ENCODE measurements around the gene LYPD6B. TPM values are rescaled to one million over a fixed set of nuclear protein-coding genes. Genes with fewer than 3 reads are reported as not detected.

The LYPD6B gene
- total and polyA plus RNA-seq, 2 donors (not counting 3 experiments of a cell fraction or from before 2014, with no cell fraction given): not detected

DNA sequence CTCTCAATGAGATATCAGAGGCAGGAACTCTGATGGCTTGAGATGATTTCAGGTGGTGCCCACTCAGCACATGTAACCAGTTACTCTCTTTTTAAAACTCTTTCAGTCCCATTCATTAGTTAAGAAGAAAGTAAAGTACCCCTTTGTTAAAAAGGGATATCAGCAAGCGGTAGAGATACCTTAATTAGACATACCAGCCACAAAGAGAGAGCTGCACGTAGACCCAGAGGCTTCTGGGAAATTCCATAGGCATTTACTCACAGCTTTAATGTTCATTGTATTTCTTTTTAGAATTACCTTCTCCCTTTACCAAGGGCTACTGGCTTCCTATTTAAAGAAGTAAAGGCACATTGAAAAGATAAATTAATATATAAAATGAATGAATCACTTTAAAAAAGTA is 63.3 kb downstream of the LYPD6B start:
- FAIRE-seq: no peak
- Histone ChIP-seq H3K4me2 (ENCODE audit: insufficient read depth, low read length) (no peak overlapping the region), H4K20me1 (replicated peaks; ENCODE audit: control insufficient read depth, extremely low read depth, insufficient read depth, low read length) (no peaks in the 10 kb centered on the region), H3K4me3 (replicated peaks in 1 of 3; ENCODE audit: insufficient read depth in 1 of 3, low read depth in 1 of 3, low read length in 3 of 3) (no peak overlapping the region), H3K9me1 (replicated peaks; ENCODE audit: control insufficient read depth, extremely low read depth, insufficient read depth, low read length) (no peaks in the 10 kb centered on the region), H2AFZ (ENCODE audit: low read depth, low read length) (no peak overlapping the region), H3K27ac (ENCODE audit: insufficient read depth, low read depth, low read length) (no peak overlapping the region), H3K27me3 (ENCODE audit: control insufficient read depth in 2 of 2, insufficient read depth in 2 of 2, low read length in 2 of 2) (no peaks in the 10 kb centered on the region), H3K79me2 (ENCODE audit: control insufficient read depth, insufficient read depth, low read length) (no peaks in the 10 kb centered on the region), H3K4me1 (ENCODE audit: control insufficient read depth, extremely low read depth, insufficient read depth, low read length) (no peaks in the 10 kb centered on the region), H3K36me3 (ENCODE audit: control insufficient read depth in 2 of 2, extremely low read depth in 1 of 2, insufficient read depth in 2 of 2, low read length in 2 of 2) (no peaks in the 10 kb centered on the region), H3K9ac (replicated peaks; ENCODE audit: extremely low read depth, insufficient read depth, low read length) (no peak overlapping the region), H3K9me3 (replicated peaks; ENCODE audit: control insufficient read depth, insufficient read depth, low read length) (no peaks in the 10 kb centered on the region)
- POLR2A ChIA-PET: no interaction called here
- DNase-seq (ENCODE audit: low read depth, low spot score): no peak
- intact Hi-C loops (cut with micrococcal nuclease): no loop called here
- CTCF ChIA-PET: no interaction called here
- no peak for TF ChIP-seq JUN (IDR thresholded peaks at IDR 0.05; ENCODE audit: borderline replicate concordance, insufficient read depth, insufficient read length, low read depth)
- TF ChIP-seq MYC (IDR thresholded peaks at IDR 0.05; ENCODE audit: low read depth, low read length): no peak
- no peak for TF ChIP-seq POLR2A (IDR thresholded peaks at IDR 0.05; ENCODE audit: low read depth, low read length)
- TF ChIP-seq FOS (IDR thresholded peaks at IDR 0.05; ENCODE audit: borderline replicate concordance, insufficient read depth, low read length): no peak
- TF ChIP-seq, protein P1, sequence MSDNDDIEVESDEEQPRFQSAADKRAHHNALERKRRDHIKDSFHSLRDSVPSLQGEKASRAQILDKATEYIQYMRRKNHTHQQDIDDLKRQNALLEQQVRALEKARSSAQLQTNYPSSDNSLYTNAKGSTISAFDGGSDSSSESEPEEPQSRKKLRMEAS (IDR thresholded peaks at IDR 0.05; ENCODE audit: insufficient read depth, insufficient read length): no peak
- TF ChIP-seq, protein P2, sequence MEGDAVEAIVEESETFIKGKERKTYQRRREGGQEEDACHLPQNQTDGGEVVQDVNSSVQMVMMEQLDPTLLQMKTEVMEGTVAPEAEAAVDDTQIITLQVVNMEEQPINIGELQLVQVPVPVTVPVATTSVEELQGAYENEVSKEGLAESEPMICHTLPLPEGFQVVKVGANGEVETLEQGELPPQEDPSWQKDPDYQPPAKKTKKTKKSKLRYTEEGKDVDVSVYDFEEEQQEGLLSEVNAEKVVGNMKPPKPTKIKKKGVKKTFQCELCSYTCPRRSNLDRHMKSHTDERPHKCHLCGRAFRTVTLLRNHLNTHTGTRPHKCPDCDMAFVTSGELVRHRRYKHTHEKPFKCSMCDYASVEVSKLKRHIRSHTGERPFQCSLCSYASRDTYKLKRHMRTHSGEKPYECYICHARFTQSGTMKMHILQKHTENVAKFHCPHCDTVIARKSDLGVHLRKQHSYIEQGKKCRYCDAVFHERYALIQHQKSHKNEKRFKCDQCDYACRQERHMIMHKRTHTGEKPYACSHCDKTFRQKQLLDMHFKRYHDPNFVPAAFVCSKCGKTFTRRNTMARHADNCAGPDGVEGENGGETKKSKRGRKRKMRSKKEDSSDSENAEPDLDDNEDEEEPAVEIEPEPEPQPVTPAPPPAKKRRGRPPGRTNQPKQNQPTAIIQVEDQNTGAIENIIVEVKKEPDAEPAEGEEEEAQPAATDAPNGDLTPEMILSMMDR (IDR thresholded peaks at IDR 0.05; ENCODE audit: extremely low read depth in 1 of 2, insufficient read depth in 1 of 2, low read depth in 1 of 2, low read length in 2 of 2): no peak
- no peak for TF ChIP-seq GATA2 (IDR thresholded peaks at IDR 0.05; ENCODE audit: insufficient read depth, insufficient read length, low read depth, low read length)
- no peak for TF ChIP-seq EZH2 (IDR thresholded peaks at IDR 0.05; ENCODE audit: borderline replicate concordance, low read depth, low read length, severe bottlenecking)
- TF ChIP-seq POLR2AphosphoS5 (IDR thresholded peaks at IDR 0.05; ENCODE audit: insufficient read depth, low read depth, low read length): no peak
- BruUV-seq (replicated peaks): no TSS peak
- dilution Hi-C loops (cut with MboI; ENCODE audit: extremely low pct_ligation_motif_present, low sequenced_read_pairs): no loop called here

All from endothelial cell of umbilical vein (primary cell).